T-helper 2 cell treated with Interferon-gamma antibody and Interleukin-4, amounts not matched to agents 100 ng/mL and 5 ng/mL, for 36 hours (primary cell): Measurements from ENCODE around the gene VPREB1. TPM values are rescaled to one million over a fixed set of nuclear protein-coding genes. Genes with fewer than 3 reads are reported as not detected.
"Not testable (repeated sequence)": the region's sequence is repeated elsewhere in the genome, so short reads cannot be mapped to it uniquely, and the experiment has no call there.

ENCODE experiments used
- intact Hi-C: fragments of 100-400 bp; cut with micrococcal nuclease; formaldehyde crosslinking; loops from one replicate; pipeline ENCODE4 v1.15.1; 2023
- total RNA-seq: library from RNA; stranded (reverse); gene quantifications from 2 replicates; pipeline ENCODE4 v1.2.3, GENCODE V29; 2022

The VPREB1 gene
- total RNA-seq, 1 donor from 2014 or later: not detected

GRCh38 chr22:22291129-22291806 lies 46.7 kb downstream of the VPREB1 start:
- intact Hi-C loops: not testable (repeated sequence)

- intact Hi-C loops: not testable (repeated sequence)
Observed at GRCh38 chr22:22292656-22293055, 48.1 kb downstream of the VPREB1 start.

GRCh38 chr22:22293436-22293835 lies 48.9 kb downstream of the VPREB1 start:
- intact Hi-C loops: not testable (repeated sequence)

GRCh38 chr22:22294641-22295040 lies 50.1 kb downstream of the VPREB1 start:
- intact Hi-C loops: not testable (repeated sequence)
